Measurements from ENCODE around the gene SOX11.

GRCh38 chr2:5701266-5701665 lies 9.1 kb downstream of the SOX11 start:
- TF ChIP-seq CTCF (conservative IDR thresholded peaks at IDR 0.05; ENCODE audit: low read length) (no peak), EZH2phosphoT487 (IDR thresholded peaks at IDR 0.05; ENCODE audit: borderline replicate concordance, low read depth, low read length) (no peak)
